ENCODE measurements around the gene SLC28A3.

The SLC28A3 gene

DNA sequence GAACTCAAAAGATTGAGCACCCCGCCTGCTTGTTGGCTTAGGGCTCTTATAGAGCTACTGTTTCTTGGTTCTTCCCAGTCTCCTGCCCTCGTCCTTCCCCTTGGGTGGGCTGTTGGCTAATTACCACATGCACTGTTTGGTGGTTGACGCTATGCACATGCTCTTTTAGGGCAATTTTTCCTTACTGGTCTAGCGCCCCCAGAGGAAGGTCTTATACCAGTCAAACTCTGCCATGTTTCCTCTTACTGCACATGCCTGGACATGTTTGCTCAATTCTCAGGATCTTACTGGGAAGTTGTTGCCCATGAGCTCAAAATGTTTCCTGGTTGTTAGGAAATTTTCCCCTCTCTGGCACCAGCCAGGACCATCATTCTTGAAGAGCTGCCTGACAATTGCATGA lies 101.9 kb downstream of the SLC28A3 start:
- no peak for DNase-seq (ENCODE audit: low read depth)

DNA sequence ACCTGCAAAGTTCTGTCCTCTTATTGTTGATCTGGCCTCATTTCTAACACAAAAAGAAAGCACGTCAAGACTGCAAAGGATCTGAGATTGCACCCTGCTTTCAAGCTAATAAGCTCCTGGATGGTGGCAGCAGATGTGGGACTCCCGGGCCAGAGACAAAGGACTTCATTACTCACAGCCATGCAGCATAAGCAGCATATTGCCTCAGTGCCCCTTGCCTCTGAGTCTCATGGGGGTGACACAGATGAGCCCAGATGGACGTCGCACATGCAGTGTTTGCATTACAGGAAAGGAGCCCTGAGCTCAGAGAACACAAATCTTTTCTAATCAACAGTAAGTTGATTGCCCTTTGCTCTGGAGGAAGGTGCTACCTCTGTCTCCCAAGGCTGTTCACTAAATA lies 105.0 kb downstream of the SLC28A3 start:
- no peak for DNase-seq (ENCODE audit: low read depth)

DNA sequence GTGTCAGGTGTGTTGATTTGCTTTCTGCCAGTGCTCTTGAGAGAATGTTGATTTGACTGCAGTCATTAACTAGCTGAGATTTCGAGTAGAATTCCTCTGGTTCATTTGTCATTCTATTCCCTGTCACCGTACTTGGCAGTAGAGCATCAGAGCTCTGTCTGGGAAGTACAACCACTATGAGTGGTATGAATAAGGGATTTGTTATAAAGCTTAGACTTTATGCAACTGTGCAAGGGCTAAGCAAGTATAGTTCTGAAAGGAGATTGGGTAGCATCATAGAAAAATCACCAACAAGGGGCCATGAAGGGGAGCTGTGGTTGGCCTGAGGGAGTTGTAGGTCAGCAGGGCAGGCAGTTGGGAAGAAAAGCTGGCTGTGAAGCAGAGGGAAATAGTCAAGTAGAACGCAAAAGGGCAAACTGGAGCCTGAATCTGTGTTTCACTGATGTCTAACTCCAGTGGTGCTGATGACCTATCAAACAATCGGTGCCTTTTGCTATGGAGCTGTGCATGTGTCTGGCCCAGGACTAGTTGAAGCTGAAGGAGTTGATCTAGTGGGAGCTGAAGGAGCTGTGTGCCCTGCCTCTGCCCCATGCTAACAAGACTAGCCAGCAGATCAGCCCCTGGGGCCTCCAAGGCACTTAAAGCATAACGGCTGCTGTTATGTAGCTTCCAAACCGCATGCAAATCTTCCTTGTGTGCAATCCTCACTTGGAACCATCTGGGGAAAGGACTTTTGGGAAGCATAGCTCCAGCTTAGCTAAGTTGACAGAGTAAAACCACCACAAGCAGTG lies 110.0 kb downstream of the SLC28A3 start:
- DNase-seq (ENCODE audit: low read depth), result no peak

DNA sequence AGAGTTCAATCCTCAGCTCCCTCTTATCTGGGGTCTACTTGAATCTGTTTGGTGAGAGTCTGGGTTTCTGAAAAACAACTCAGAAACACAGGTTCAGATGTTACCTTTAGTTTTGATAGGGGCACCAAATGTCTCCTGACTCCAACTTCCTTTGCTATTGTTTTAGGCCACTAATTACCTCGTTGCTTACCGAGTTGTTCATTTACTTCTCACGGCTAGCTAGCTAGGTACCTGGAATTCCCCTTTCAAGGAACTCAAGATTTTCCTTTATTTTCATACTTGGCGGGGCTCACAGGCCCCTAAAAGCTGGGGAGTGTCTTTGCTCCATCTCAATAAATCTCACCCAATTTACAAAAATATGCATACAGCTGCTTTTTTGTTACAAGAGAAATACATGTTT lies 111.4 kb downstream of the SLC28A3 start:
- DNase-seq (ENCODE audit: low read depth), result no peak

DNA sequence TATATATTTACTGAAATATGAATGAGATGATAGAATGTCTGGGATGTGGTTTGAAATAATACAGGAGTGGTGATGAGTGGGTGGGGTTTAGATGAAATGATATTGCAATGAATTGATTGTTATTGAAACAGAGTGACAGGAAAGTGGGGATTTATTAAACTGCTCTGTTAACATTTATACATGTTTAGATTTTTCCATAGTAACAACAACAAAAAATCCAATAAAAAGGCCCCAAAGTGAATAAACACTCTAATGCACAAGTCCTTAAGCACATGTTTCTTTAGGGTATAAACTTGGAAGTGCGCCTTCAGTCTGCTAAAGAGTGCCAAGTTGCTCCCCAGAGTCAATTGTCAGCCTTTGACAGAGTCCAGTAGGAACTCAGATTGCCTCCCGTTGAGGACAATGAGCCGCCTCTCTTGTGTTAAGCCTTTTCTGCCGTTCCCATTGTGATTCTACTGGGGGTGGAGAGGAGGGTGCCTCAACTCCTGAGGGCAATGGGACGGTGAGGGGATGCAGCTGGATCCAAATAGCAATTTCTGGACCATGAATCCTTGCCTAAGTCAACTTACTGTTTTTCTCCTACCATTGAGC lies 112.3 kb downstream of the SLC28A3 start:
- no peak for DNase-seq (ENCODE audit: low read depth)

DNA sequence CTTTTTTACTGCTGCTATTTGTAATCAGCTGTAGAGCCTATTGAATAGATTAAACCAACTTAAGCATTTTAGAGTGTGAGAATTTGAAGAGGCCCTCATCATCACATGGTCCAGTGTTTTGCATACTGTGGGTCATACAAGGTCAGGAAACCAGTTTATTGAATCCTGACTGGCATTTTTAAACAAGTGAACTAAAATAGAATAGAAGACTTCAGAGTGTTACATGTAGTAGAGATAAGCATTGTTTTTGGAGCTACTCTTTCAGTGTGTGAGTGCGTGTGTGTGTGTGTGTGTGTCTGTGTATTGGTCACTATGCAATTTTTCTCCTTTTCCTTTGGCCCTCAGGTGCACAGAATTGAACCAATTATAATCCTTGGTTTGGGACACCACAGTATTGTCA lies 114.4 kb downstream of the SLC28A3 start:
- DNase-seq (ENCODE audit: low read depth), result no peak
